ENCODE measurements around the gene HS6ST3. TPM values are rescaled to one million over a fixed set of nuclear protein-coding genes. Genes with fewer than 3 reads are reported as not detected.

HS6ST3 gene
- total RNA-seq, 2 experiments from 2014 or later: not detected

DNA sequence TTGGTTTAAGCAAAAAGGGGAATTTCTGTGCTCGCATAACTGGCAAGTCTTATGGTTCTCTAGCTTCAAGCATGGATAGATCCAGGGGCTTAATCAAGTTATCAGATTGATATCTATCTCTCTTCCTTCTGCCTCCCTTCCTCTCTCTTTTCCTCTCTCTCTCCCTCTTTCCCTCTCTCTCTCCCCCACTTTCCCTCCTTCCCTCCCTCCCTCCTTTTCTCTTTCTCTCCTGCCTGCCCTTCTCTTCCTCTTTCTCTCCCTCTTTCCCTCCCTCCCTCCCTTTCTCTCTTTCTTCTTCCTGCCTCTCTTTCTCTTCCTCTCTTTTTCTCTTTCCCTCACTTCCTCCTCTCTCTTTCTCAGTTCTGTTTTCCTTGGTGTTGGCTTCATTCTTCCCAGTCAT, 195.8 kb downstream of the HS6ST3 start:
- H3K27me3 Mint-ChIP-seq (ENCODE audit: low read depth): no peaks in the 10 kb centered on the region
- ATAC-seq (no peak), DNase-seq (no peak)
- H3K9me3 Mint-ChIP-seq (ENCODE audit: insufficient read depth): no peaks in the 10 kb centered on the region
- ChIA-PET CTCF (no interaction called here), POLR2A (no interaction called here)
- H3K36me3 Mint-ChIP-seq (ENCODE audit: low read depth): no peaks in the 10 kb centered on the region
- no peak overlapping the region for H3K4me3 Mint-ChIP-seq
- no peaks in the 10 kb centered on the region for H3K4me1 Mint-ChIP-seq (ENCODE audit: low read depth)
- no peak overlapping the region for H3K27ac Mint-ChIP-seq

DNA sequence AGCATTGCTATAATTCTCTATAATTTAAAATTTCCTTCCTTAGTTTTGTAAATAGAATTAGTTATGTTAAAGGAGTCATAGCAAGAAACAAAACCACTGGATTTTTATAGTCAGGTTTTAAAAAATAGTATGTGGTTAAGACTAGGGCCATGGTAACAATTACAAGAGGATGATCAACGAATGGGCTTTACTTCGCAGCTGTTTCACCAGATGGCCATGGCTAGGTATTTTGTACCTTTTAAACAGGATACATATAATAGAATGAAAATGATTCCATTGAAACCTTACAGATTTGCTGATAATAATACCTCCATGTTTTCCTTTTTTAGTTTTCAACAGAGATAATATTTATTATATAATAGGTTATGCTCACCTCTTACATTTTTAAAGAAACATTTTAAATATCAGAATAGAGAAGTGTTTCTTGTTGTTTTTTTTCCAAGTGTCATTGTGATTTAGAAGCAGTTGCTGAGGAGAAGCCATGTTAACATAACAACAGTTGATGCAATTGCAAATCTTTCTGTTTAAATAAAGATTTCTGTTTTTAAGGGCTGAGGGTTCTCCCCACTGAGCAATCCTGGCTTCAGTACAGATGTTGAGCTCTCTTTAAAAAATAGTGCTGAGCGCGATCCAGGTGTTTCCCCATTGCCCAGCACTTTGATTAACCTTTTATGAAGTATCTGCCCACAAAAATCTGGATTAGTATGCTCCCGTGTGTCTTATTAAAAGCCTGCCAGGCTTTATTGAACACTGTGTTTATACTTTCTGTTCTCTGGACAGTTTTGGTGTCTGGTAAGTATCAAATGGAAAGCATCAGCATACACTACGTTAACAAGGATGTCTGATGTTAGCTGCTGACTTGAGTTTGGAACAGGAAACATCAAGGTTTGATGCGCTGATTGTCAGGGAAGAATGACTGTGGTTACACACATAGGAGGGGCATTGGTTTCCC, 205.3 kb downstream of the HS6ST3 start:
- H3K4me1 Mint-ChIP-seq (ENCODE audit: low read depth): no peaks in the 10 kb centered on the region
- DNase-seq: no peak
- ATAC-seq: no peak
- no peaks in the 10 kb centered on the region for H3K36me3 Mint-ChIP-seq (ENCODE audit: low read depth)
- ChIA-PET CTCF (no interaction called here), POLR2A (no interaction called here)
- H3K27ac Mint-ChIP-seq: no peak overlapping the region
- H3K9me3 Mint-ChIP-seq (ENCODE audit: insufficient read depth): peaks cover 5% of the 10 kb centered on the region
- no peak overlapping the region for H3K4me3 Mint-ChIP-seq
- H3K27me3 Mint-ChIP-seq (ENCODE audit: low read depth): no peaks in the 10 kb centered on the region

DNA sequence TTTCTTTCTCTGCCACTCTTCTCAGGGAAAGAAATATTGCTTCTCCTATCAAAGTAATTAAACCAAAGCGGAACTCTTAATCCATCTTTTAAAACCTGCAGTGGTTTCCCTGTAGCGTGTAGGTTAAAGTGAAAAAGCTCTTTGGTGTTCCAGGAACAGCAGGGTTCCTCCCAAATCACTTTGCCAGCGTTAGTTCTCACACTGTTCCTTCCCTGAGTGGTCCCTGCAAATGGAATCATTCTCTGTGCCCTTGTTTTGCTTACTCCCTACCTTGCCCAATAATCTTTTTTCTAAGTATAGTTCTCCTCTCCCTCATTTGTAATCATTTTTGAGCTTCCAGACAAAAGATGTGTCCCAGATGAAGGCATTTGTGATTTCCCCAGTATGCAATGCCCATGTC, 207.5 kb downstream of the HS6ST3 start:
- DNase-seq (no peak), ATAC-seq (no peak)
- peaks cover 5% of the 10 kb centered on the region for H3K9me3 Mint-ChIP-seq (ENCODE audit: insufficient read depth)
- no peaks in the 10 kb centered on the region for H3K4me1 Mint-ChIP-seq (ENCODE audit: low read depth)
- no peaks in the 10 kb centered on the region for H3K36me3 Mint-ChIP-seq (ENCODE audit: low read depth)
- CTCF ChIA-PET: interaction anchor here (1.2 kb wide), 1 partner anchor 9 kb away, joined by 3 read pairs; no protein-coding TSS in a partner anchor
- no peak overlapping the region for H3K4me3 Mint-ChIP-seq
- POLR2A ChIA-PET: no interaction called here
- no peaks in the 10 kb centered on the region for H3K27me3 Mint-ChIP-seq (ENCODE audit: low read depth)
- H3K27ac Mint-ChIP-seq: no peak overlapping the region

DNA sequence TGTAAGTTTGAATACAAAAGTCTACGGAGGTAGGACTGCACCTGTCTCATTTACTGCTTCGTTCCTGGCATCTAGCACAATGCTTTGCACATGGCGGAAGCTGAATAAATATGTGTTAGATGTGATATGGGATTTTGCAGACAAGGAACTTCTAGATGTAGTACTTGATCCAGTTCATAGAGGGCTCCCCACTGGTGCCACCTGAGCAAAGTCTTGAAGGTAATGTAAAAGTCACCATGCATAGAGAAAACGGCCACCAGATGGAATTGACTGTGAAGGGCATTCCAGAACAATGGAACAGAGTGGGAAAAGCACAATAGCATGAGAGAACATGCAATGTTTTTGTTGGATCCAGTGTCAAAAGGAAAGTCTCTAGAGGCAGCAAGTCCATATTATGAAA, 209.3 kb downstream of the HS6ST3 start:
- Mint-ChIP-seq H3K4me1 (ENCODE audit: low read depth) (no peaks in the 10 kb centered on the region), H3K36me3 (ENCODE audit: low read depth) (no peaks in the 10 kb centered on the region), H3K4me3 (no peak overlapping the region), H3K9me3 (ENCODE audit: insufficient read depth) (peaks cover 5% of the 10 kb centered on the region), H3K27ac (no peak overlapping the region), H3K27me3 (ENCODE audit: low read depth) (no peaks in the 10 kb centered on the region)
- ATAC-seq (no peak), DNase-seq (no peak)
- ChIA-PET POLR2A (no interaction called here), CTCF (no interaction called here)

DNA sequence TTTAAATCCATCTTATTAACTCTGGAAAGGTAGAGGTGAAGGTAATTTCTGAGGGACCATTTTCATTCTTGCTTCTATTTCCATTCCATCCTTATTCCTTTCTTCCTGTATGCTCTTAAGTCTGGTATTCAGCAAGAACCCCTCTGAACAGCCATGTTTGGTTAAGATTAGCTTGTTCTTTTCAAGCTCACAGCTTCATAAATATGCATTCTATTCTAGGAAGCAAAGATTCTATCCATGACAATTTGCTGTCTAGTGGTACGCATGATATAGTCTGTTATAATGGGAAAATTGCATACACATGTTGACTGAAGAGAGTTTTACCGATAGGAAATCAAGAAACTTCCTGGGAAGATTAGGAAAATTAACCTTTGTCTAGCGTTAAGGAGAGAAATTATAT, 218.7 kb downstream of the HS6ST3 start:
- Mint-ChIP-seq H3K4me1 (ENCODE audit: low read depth) (no peaks in the 10 kb centered on the region), H3K36me3 (ENCODE audit: low read depth) (no peaks in the 10 kb centered on the region), H3K27me3 (ENCODE audit: low read depth) (no peaks in the 10 kb centered on the region), H3K9me3 (ENCODE audit: insufficient read depth) (peaks cover 4% of the 10 kb centered on the region), H3K27ac (no peak overlapping the region), H3K4me3 (no peak overlapping the region)
- no peak for DNase-seq
- POLR2A ChIA-PET: no interaction called here
- CTCF ChIA-PET: no interaction called here
- no peak for ATAC-seq

DNA sequence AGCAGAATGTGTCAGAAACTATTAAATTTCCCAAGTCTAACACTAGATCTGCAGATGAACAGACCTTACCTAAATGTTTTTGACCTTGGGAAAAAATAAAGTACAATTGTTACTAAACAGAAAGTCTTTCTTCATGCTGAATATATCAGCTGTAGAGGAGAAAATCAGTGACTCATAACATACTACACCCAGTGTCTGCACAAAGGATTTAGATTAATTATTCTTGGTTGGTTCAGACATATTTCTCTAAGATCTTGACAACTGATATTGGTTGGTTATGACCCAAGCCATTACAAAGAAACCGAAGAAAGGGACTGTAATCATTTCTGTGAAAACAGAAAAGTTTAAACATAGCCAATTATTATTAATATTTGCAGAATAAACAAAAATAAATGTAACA, 225.1 kb downstream of the HS6ST3 start:
- Mint-ChIP-seq H3K4me3 (no peak overlapping the region), H3K27me3 (ENCODE audit: low read depth) (no peaks in the 10 kb centered on the region), H3K9me3 (ENCODE audit: insufficient read depth) (no peaks in the 10 kb centered on the region), H3K27ac (no peak overlapping the region), H3K4me1 (ENCODE audit: low read depth) (no peaks in the 10 kb centered on the region), H3K36me3 (ENCODE audit: low read depth) (no peaks in the 10 kb centered on the region)
- CTCF ChIA-PET: no interaction called here
- DNase-seq (no peak), ATAC-seq (no peak)
- POLR2A ChIA-PET: no interaction called here

DNA sequence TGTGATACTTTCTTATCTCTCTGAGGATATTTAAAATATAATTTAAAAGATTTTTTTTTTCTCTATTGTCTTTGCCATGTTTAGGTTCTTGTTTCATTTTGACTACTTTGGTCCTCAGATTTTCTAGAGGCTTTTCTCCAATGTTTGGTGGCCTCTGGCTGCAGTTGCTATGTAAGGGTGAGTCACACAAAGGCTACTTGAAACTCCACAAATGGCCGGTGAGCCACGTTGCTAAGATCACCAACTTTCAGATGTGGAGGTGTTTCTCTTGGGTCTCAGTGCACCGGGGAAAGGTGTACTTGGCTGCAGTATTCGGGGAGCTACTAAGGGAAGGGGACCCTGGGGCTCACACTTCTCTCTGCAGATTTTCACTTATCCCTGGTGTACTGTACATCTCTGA, 248.1 kb downstream of the HS6ST3 start:
- Mint-ChIP-seq H3K27me3 (ENCODE audit: low read depth) (no peaks in the 10 kb centered on the region), H3K9me3 (ENCODE audit: insufficient read depth) (peaks cover 4% of the 10 kb centered on the region), H3K4me3 (no peak overlapping the region), H3K36me3 (ENCODE audit: low read depth) (no peaks in the 10 kb centered on the region), H3K27ac (no peak overlapping the region), H3K4me1 (ENCODE audit: low read depth) (no peaks in the 10 kb centered on the region)
- no peak for ATAC-seq
- ChIA-PET POLR2A (no interaction called here), CTCF (no interaction called here)
- DNase-seq: no peak

DNA sequence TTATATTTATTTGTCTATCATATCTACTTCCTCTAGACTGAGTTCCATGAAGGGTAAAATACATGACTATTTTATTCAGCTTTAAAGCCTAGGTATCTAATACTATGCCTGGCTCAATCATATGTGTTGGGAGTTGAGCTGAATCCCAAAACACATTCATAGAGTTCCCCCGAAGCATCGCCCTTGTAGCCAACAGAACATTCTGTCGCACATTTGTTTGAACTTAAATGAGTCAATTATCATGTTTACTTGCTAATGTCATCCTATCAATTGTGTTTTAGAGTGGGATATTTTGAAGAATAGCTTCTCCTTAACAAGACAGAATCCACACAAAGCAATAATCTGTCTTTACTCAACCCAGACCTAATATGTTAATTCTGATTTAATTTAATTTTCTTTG, 252.4 kb downstream of the HS6ST3 start:
- DNase-seq: no peak
- no peaks in the 10 kb centered on the region for H3K4me1 Mint-ChIP-seq (ENCODE audit: low read depth)
- peaks cover 4% of the 10 kb centered on the region for H3K9me3 Mint-ChIP-seq (ENCODE audit: insufficient read depth)
- POLR2A ChIA-PET: no interaction called here
- CTCF ChIA-PET: no interaction called here
- no peak for ATAC-seq
- no peaks in the 10 kb centered on the region for H3K27me3 Mint-ChIP-seq (ENCODE audit: low read depth)
- no peak overlapping the region for H3K27ac Mint-ChIP-seq
- H3K36me3 Mint-ChIP-seq (ENCODE audit: low read depth): no peaks in the 10 kb centered on the region
- H3K4me3 Mint-ChIP-seq: no peak overlapping the region

DNA sequence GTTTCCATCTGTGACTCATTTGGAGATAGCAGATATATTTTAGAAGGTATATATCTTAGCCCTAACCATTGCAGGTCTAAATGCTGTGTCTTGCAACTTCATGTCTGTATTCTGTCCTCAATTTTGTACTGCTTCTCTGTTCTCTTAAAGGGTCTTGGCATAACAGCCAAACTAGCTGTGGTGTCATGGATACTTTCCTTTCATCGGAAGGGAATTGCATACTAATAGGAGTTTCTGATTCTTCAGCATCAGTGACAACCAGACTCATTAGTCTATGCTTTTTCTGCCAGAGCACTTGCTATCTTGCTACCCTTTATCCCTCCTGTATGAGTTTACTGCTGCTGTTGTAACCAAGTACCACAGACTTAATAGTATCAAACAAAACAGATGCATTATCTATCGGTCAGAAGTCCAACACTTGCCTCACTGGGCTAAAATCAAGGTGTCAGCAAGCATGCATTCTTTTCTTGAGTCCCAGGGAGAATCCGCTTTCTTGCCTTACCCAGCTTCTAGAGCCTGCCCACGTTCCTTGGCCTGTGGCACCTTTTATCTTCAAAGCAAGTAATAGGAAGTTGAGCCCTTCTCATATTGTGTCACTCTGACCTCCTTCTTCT, 253.1 kb downstream of the HS6ST3 start:
- no peaks in the 10 kb centered on the region for H3K4me1 Mint-ChIP-seq (ENCODE audit: low read depth)
- H3K27ac Mint-ChIP-seq: no peak overlapping the region
- ChIA-PET CTCF (no interaction called here), POLR2A (no interaction called here)
- H3K27me3 Mint-ChIP-seq (ENCODE audit: low read depth): no peaks in the 10 kb centered on the region
- DNase-seq (no peak), ATAC-seq (no peak)
- H3K4me3 Mint-ChIP-seq: no peak overlapping the region
- peaks cover 4% of the 10 kb centered on the region for H3K9me3 Mint-ChIP-seq (ENCODE audit: insufficient read depth)
- no peaks in the 10 kb centered on the region for H3K36me3 Mint-ChIP-seq (ENCODE audit: low read depth)

DNA sequence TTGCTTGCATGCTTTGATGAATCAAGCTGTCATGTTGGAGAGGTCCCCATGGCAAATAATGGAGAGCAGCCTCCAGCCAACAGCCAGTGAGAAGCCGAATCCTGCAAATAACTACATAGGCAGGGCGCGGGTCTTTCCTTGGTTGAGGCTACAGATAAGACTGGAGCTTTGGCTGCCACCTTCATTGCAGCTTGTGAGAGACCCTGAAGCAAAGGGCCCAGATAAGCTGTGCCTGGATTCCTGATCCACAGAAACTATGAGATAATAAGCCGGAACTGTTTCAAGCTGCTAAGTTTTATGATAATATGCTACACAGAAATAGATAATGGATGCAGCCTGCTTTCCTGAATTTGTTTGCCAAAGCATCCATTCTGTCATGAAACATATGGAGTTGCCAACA, 257.0 kb downstream of the HS6ST3 start:
- no peak overlapping the region for H3K4me3 Mint-ChIP-seq
- no peak for DNase-seq
- ChIA-PET CTCF (no interaction called here), POLR2A (no interaction called here)
- no peaks in the 10 kb centered on the region for H3K4me1 Mint-ChIP-seq (ENCODE audit: low read depth)
- H3K9me3 Mint-ChIP-seq (ENCODE audit: insufficient read depth): peaks cover 4% of the 10 kb centered on the region
- no peaks in the 10 kb centered on the region for H3K27me3 Mint-ChIP-seq (ENCODE audit: low read depth)
- H3K27ac Mint-ChIP-seq: no peak overlapping the region
- no peak for ATAC-seq
- no peaks in the 10 kb centered on the region for H3K36me3 Mint-ChIP-seq (ENCODE audit: low read depth)

DNA sequence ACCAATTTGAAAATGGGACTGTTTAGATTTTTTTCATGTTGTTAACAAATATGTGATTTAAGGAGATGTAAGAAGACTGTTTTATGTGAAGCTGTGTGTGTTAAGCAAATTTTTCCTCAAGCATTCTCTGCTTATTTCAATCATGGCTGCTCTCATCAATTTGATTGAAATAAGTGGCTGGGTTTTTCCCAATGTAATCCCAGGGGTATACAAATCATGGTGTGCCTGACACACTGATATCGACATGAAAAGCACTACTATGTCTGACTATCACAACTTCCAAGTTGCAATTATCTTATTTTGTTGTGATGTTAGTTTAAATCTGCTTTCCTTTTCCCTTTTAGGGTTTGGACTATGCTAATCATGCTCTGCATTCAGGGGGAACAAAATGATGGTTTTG, 283.7 kb downstream of the HS6ST3 start:
- no peak overlapping the region for H3K27ac Mint-ChIP-seq
- ATAC-seq (no peak), DNase-seq (no peak)
- H3K36me3 Mint-ChIP-seq (ENCODE audit: low read depth): no peaks in the 10 kb centered on the region
- H3K4me1 Mint-ChIP-seq (ENCODE audit: low read depth): no peaks in the 10 kb centered on the region
- CTCF ChIA-PET: no interaction called here
- H3K27me3 Mint-ChIP-seq (ENCODE audit: low read depth): no peaks in the 10 kb centered on the region
- POLR2A ChIA-PET: no interaction called here
- H3K4me3 Mint-ChIP-seq: no peak overlapping the region
- H3K9me3 Mint-ChIP-seq (ENCODE audit: insufficient read depth): peaks cover 6% of the 10 kb centered on the region

DNA sequence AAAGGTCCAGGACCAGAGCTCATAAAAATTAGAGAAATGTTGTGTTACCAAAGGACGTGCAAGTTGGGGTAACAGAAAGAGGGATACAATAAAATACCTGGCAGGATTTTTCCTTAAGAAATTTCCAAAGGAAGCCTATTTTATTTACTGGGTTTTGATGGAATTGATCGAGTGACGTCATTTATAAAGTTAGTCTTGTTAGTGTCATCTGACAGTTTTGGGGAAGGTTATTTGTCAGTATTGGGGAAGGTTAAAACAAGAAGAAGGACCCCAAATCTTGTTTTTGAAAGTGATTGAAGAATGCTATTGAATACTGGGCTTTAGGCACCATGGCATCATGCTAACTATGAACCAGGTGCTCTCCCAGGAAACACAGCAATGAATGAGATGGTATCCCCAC, 287.9 kb downstream of the HS6ST3 start:
- H3K4me1 Mint-ChIP-seq (ENCODE audit: low read depth): no peaks in the 10 kb centered on the region
- H3K9me3 Mint-ChIP-seq (ENCODE audit: insufficient read depth): peaks cover 4% of the 10 kb centered on the region
- H3K36me3 Mint-ChIP-seq (ENCODE audit: low read depth): no peaks in the 10 kb centered on the region
- H3K27ac Mint-ChIP-seq: no peak overlapping the region
- no peaks in the 10 kb centered on the region for H3K27me3 Mint-ChIP-seq (ENCODE audit: low read depth)
- CTCF ChIA-PET: no interaction called here
- ATAC-seq (no peak), DNase-seq (no peak)
- POLR2A ChIA-PET: no interaction called here
- no peak overlapping the region for H3K4me3 Mint-ChIP-seq

DNA sequence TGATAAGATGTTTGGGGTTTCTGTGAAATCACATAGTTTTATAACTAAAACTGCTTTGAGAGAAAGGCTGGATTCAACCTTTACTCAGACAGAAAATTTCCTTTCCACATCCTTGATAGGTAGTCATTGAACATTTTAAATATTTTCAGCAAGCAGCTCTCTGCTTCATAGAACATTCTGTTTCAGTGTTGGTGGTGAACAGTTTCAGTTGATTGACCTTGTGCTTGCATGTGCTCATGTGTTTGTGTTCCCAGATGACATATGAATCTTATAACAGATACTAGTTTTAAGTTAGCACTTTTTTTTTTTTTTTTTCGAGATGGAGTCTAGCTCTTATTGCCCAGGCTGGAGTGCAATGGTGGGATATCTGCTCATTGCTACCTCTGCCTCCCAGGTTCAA, 290.1 kb downstream of the HS6ST3 start:
- H3K4me1 Mint-ChIP-seq (ENCODE audit: low read depth): no peaks in the 10 kb centered on the region
- DNase-seq: no peak
- no peaks in the 10 kb centered on the region for H3K36me3 Mint-ChIP-seq (ENCODE audit: low read depth)
- H3K9me3 Mint-ChIP-seq (ENCODE audit: insufficient read depth): peaks cover 4% of the 10 kb centered on the region
- ChIA-PET POLR2A (no interaction called here), CTCF (no interaction called here)
- H3K4me3 Mint-ChIP-seq: no peak overlapping the region
- no peak for ATAC-seq
- no peaks in the 10 kb centered on the region for H3K27me3 Mint-ChIP-seq (ENCODE audit: low read depth)
- H3K27ac Mint-ChIP-seq: no peak overlapping the region

Data from activated CD8-positive, alpha-beta T cell treated with anti-CD3 and anti-CD28 coated beads, Interleukin-2, amount 10 ng/mL, durations not matched to agents 7 days and 5 days (primary cell).